ENCODE results near the gene UNC13D.

DNA sequence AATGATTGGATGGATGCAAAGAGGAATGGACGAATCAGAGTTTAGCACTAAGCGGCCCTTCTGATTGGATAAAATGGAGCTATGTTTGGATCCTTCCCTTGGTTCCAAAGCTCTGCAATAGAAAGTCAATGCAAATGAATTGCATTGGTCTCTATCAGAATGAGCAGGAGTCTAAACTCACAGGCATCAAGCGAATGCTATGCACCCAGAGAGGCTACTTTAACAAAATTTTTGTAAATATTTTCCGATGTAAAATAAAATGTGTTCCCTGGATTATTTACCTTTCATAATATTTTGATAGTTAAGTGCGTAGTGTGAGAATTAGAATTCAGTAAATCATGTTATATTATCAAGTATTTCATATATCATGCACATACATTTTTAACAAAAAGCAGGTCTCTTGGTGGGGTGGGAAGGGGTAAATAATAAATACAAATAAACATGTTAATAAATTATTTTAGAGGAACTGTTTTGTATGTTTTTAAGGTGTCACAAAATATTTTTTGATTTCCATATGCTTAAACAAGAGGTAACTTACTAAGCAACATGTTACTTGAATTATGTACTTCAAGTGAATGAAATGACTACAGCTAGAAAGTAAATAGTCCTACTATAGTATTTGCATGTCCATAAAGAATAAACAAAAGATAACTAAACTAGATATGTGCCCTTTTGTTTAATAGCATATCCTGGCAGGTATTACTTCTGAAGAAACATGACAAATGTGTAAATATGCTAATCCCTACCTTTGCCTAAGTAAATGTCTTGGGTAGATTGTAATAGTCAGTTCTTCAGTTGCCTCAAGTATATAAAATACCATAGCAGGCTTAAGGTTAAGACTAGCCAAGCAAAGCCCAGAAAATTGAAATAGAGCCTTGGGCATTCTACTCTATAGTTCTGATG lies 64.0 kb downstream of the UNC13D start:
- TF ChIP-seq, protein P1, sequence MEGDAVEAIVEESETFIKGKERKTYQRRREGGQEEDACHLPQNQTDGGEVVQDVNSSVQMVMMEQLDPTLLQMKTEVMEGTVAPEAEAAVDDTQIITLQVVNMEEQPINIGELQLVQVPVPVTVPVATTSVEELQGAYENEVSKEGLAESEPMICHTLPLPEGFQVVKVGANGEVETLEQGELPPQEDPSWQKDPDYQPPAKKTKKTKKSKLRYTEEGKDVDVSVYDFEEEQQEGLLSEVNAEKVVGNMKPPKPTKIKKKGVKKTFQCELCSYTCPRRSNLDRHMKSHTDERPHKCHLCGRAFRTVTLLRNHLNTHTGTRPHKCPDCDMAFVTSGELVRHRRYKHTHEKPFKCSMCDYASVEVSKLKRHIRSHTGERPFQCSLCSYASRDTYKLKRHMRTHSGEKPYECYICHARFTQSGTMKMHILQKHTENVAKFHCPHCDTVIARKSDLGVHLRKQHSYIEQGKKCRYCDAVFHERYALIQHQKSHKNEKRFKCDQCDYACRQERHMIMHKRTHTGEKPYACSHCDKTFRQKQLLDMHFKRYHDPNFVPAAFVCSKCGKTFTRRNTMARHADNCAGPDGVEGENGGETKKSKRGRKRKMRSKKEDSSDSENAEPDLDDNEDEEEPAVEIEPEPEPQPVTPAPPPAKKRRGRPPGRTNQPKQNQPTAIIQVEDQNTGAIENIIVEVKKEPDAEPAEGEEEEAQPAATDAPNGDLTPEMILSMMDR (IDR thresholded peaks at IDR 0.05): no peak
- no peak for TF ChIP-seq POLR2A (IDR thresholded peaks at IDR 0.05)

Data from heart left ventricle (tissue), 13 donors.